Measurements from ENCODE around the gene PLEKHH1. TPM values are rescaled to one million over a fixed set of nuclear protein-coding genes. Genes with fewer than 3 reads are reported as not detected.

PLEKHH1 gene
- total and polyA plus RNA-seq, 9 of the 15 experiments (the other 6 are each of a cell fraction or from before 2014, with no cell fraction given): 0.76 to 5.9 (median 2.9) TPM

DNA sequence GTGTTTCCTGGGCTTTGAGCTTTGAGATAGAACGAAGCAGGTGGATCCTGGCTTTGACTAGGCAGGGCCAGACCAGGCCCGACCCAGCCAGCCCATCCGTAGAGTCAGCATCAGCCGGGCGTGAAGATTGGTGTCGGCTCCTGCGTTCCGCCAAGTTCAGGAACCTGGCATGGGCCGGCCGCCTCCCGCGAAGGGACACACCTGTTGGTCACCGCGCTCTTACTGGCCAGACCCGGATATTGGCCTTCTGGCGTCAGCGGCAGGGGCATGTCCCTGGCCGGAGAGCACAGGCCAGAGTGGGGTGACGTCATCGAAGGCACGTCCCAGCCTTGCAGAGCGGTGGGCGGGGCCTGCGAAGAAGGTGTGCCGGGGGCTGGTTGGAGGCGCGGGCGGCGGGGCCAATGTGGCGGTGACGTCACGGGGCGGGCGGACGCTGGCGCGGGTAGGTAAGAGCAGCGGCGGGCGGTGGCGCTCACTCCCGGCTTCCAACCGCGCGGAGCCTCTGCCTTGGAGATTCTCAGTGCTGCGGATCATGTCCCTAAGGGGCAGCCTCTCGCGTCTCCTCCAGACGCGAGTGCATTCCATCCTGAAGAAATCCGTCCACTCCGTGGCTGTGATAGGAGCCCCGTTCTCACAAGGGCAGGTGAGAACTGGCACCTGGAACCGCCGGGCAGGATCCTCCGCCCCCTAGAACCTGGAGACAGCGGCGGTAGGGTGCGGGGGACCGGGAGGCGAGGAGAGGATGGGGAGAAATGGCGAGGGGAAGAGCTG lies 86.5 kb downstream of the PLEKHH1 start, which contains the start of gene ARG2 (continued):
- TF ChIP-seq, protein P1, sequence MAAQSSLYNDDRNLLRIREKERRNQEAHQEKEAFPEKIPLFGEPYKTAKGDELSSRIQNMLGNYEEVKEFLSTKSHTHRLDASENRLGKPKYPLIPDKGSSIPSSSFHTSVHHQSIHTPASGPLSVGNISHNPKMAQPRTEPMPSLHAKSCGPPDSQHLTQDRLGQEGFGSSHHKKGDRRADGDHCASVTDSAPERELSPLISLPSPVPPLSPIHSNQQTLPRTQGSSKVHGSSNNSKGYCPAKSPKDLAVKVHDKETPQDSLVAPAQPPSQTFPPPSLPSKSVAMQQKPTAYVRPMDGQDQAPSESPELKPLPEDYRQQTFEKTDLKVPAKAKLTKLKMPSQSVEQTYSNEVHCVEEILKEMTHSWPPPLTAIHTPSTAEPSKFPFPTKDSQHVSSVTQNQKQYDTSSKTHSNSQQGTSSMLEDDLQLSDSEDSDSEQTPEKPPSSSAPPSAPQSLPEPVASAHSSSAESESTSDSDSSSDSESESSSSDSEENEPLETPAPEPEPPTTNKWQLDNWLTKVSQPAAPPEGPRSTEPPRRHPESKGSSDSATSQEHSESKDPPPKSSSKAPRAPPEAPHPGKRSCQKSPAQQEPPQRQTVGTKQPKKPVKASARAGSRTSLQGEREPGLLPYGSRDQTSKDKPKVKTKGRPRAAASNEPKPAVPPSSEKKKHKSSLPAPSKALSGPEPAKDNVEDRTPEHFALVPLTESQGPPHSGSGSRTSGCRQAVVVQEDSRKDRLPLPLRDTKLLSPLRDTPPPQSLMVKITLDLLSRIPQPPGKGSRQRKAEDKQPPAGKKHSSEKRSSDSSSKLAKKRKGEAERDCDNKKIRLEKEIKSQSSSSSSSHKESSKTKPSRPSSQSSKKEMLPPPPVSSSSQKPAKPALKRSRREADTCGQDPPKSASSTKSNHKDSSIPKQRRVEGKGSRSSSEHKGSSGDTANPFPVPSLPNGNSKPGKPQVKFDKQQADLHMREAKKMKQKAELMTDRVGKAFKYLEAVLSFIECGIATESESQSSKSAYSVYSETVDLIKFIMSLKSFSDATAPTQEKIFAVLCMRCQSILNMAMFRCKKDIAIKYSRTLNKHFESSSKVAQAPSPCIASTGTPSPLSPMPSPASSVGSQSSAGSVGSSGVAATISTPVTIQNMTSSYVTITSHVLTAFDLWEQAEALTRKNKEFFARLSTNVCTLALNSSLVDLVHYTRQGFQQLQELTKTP (IDR thresholded peaks at IDR 0.05; ENCODE audit: low read depth in 1 of 2, partially characterized antibody in 2 of 2): no peak
- TF ChIP-seq ARHGAP35 (IDR thresholded peaks at IDR 0.05; ENCODE audit: partially characterized antibody) (no peak), PHB2 (IDR thresholded peaks at IDR 0.05; ENCODE audit: low read depth) (no peak), RUNX1 (IDR thresholded peaks at IDR 0.05; ENCODE audit: low read depth) (no peak), BHLHE40 (IDR thresholded peaks at IDR 0.05; ENCODE audit: low read length) (peak; percentile 72), CAMTA2 (CRISPR knock-in tag; conservative IDR thresholded peaks at IDR 0.05) (no peak), JUN (IDR thresholded peaks at IDR 0.05; ENCODE audit: borderline replicate concordance, low read depth, low read length) (peak; percentile 99), JUN (CRISPR knock-in tag; IDR thresholded peaks at IDR 0.05; ENCODE audit: borderline replicate concordance) (peak; percentile 72; the same call in 1 of the 2 replicates), POLR3G (IDR thresholded peaks at IDR 0.05; ENCODE audit: extremely low read depth, insufficient read length, insufficient replicate concordance) (no peak), PRPF4 (IDR thresholded peaks at IDR 0.05; ENCODE audit: insufficient read depth, low read depth, low read length, poor library complexity, severe bottlenecking) (no peak), RBFOX2 (IDR thresholded peaks at IDR 0.05; ENCODE audit: low read depth, low read length) (peak; percentile 93)
- TF ChIP-seq, protein P2, sequence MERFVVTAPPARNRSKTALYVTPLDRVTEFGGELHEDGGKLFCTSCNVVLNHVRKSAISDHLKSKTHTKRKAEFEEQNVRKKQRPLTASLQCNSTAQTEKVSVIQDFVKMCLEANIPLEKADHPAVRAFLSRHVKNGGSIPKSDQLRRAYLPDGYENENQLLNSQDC (CRISPR knock-in tag; IDR thresholded peaks at IDR 0.05): no peak
- TF ChIP-seq, protein P3, sequence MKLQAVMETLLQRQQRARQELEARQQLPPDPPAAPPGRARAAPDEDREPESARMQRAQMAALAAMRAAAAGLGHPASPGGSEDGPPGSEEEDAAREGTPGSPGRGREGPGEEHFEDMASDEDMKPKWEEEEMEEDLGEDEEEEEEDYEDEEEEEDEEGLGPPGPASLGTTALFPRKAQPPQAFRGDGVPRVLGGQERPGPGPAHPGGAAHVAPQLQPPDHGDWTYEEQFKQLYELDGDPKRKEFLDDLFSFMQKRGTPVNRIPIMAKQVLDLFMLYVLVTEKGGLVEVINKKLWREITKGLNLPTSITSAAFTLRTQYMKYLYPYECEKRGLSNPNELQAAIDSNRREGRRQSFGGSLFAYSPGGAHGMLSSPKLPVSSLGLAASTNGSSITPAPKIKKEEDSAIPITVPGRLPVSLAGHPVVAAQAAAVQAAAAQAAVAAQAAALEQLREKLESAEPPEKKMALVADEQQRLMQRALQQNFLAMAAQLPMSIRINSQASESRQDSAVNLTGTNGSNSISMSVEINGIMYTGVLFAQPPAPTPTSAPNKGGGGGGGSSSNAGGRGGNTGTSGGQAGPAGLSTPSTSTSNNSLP (IDR thresholded peaks at IDR 0.05; ENCODE audit: borderline replicate concordance, low read depth, low read length): no peak
- TF ChIP-seq, protein P4, sequence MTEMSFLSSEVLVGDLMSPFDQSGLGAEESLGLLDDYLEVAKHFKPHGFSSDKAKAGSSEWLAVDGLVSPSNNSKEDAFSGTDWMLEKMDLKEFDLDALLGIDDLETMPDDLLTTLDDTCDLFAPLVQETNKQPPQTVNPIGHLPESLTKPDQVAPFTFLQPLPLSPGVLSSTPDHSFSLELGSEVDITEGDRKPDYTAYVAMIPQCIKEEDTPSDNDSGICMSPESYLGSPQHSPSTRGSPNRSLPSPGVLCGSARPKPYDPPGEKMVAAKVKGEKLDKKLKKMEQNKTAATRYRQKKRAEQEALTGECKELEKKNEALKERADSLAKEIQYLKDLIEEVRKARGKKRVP (CRISPR knock-in tag; IDR thresholded peaks at IDR 0.05): no peak

Measured in K562 (cell line).